WTC11 (cell line): ENCODE results near the gene LRRC27. TPM values are rescaled to one million over a fixed set of nuclear protein-coding genes. Genes with fewer than 3 reads are reported as not detected.

ENCODE experiments used
- ATAC-seq: fragments of 200-7000 bp; cut with Tn5 transposase; 2 replicates; pipeline ENCODE4 v1.10.0; 2021; ENCODE audit warnings: mild to moderate bottlenecking, moderate library complexity
- CTCF ChIA-PET: fragments of 300-600 bp; sonication (Branson Sonifier 250); formaldehyde crosslinking; loops from one replicate; lab custom pipeline; 2021; ENCODE audit warnings: antibody characterized with exemption; lab: Charles Lee
- POLR2A ChIA-PET: fragments of 350-600 bp; sonication (Branson Sonifier 250); formaldehyde crosslinking; loops from one replicate; lab custom pipeline; 2021; ENCODE audit warnings: antibody characterized with exemption; lab: Charles Lee
- DNase-seq: peaks from one replicate; pipeline ENCODE4 v3.0.0; 2021; ENCODE audit warnings: low spot score
- H3K27ac Mint-ChIP-seq: 2 replicates; pipeline ENCODE4 v1.8.0; 2021; ENCODE audit warnings: mixed read lengths
- H3K27me3 Mint-ChIP-seq: 2 replicates; pipeline ENCODE4 v1.8.0; 2021; ENCODE audit warnings: low read depth, mild to moderate bottlenecking, moderate library complexity, mixed read lengths
- H3K36me3 Mint-ChIP-seq: 2 replicates; pipeline ENCODE4 v1.8.0; 2021; ENCODE audit warnings: mixed read lengths
- H3K4me1 Mint-ChIP-seq: 2 replicates; pipeline ENCODE4 v1.8.0; 2022; ENCODE audit warnings: mixed read lengths
- H3K4me3 Mint-ChIP-seq: 2 replicates; pipeline ENCODE4 v1.8.0; 2021; ENCODE audit warnings: mild to moderate bottlenecking, moderate library complexity, mixed read lengths
- H3K9me3 Mint-ChIP-seq: 2 replicates; pipeline ENCODE4 v1.8.0; 2021; ENCODE audit warnings: mixed read lengths
- ARID4B ChIP-seq: sonication (generic); formaldehyde crosslinking; IDR thresholded peaks from 2 replicates; pipeline ENCODE4 v1.8.0; 2023; ENCODE audit warnings: missing genetic modification reagents, mild to moderate bottlenecking, borderline replicate concordance
- CBFB ChIP-seq: sonication (generic); formaldehyde crosslinking; IDR thresholded peaks from 2 replicates; pipeline ENCODE4 v1.8.1; 2022; ENCODE audit warnings: mild to moderate bottlenecking, low read depth, missing genetic modification reagents
- CREB1 ChIP-seq: sonication (generic); formaldehyde crosslinking; IDR thresholded peaks from 2 replicates; pipeline ENCODE4 v1.8.0; 2023; ENCODE audit warnings: mild to moderate bottlenecking, missing genetic modification reagents
- FOXJ3 ChIP-seq: sonication (generic); formaldehyde crosslinking; IDR thresholded peaks from 2 replicates; pipeline ENCODE4 v1.9.0; 2021; ENCODE audit warnings: missing genetic modification reagents, mild to moderate bottlenecking, borderline replicate concordance
- GRHL2 ChIP-seq: fragments of 250-450 bp; sonication (Bioruptor Pico); IDR thresholded peaks from 2 replicates; pipeline ENCODE4 v1.8.0; 2022; ENCODE audit warnings: mild to moderate bottlenecking, moderate library complexity; ENCODE audit not compliant: insufficient replicate concordance, severe bottlenecking
- GTF2I ChIP-seq: fragments of 250-450 bp; sonication (Bioruptor Pico); conservative IDR thresholded peaks from 2 replicates; pipeline ENCODE4 v1.4.0; 2021; ENCODE audit warnings: mild to moderate bottlenecking
- IRF1 ChIP-seq: sonication (generic); formaldehyde crosslinking; IDR thresholded peaks from 2 replicates; pipeline ENCODE4 v1.8.0; 2023; ENCODE audit warnings: missing genetic modification reagents
- MYBL2 ChIP-seq: sonication (generic); formaldehyde crosslinking; IDR thresholded peaks from 2 replicates; pipeline ENCODE4 v1.8.1; 2023; ENCODE audit warnings: mild to moderate bottlenecking, moderate library complexity, missing genetic modification reagents
- NR3C1 ChIP-seq: sonication (generic); formaldehyde crosslinking; conservative IDR thresholded peaks from 2 replicates; pipeline ENCODE4 v1.8.1; 2023; ENCODE audit warnings: low read depth, mild to moderate bottlenecking, missing genetic modification reagents
- RELA ChIP-seq: sonication (generic); formaldehyde crosslinking; IDR thresholded peaks from 2 replicates; pipeline ENCODE4 v1.8.1; 2022; ENCODE audit warnings: missing genetic modification reagents, mild to moderate bottlenecking, borderline replicate concordance
- SMAD3 ChIP-seq: sonication (generic); formaldehyde crosslinking; IDR thresholded peaks from 2 replicates; pipeline ENCODE4 v1.8.0; 2022; ENCODE audit warnings: missing genetic modification reagents, mild to moderate bottlenecking, borderline replicate concordance
- SOX15 ChIP-seq: fragments of 250-450 bp; sonication (Bioruptor Pico); IDR thresholded peaks from 2 replicates; pipeline ENCODE4 v1.9.0; 2021; ENCODE audit warnings: mild to moderate bottlenecking
- SP1 ChIP-seq: sonication (generic); formaldehyde crosslinking; conservative IDR thresholded peaks from 2 replicates; pipeline ENCODE4 v1.8.1; 2022; ENCODE audit warnings: missing genetic modification reagents
- ZNF281 ChIP-seq: sonication (generic); formaldehyde crosslinking; IDR thresholded peaks from 2 replicates; pipeline ENCODE4 v1.8.0; 2023; ENCODE audit warnings: mild to moderate bottlenecking, missing genetic modification reagents
- total RNA-seq: library from RNA; stranded (reverse); gene quantifications from 3 replicates; pipeline ENCODE4 v1.2.3, GENCODE V29; 2021
- TF ChIP-seq, protein P1 (sequence below): sonication (generic); formaldehyde crosslinking; IDR thresholded peaks from 2 replicates; pipeline ENCODE4 v1.8.1; 2022; ENCODE audit warnings: missing genetic modification reagents, borderline replicate concordance
- TF ChIP-seq, protein P2 (sequence below): sonication (generic); formaldehyde crosslinking; conservative IDR thresholded peaks from 2 replicates; pipeline ENCODE4 v1.8.1; 2023; ENCODE audit warnings: mild to moderate bottlenecking, low read depth, missing genetic modification reagents, moderate library complexity
- TF ChIP-seq, protein P3 (sequence below): fragments of 250-450 bp; sonication (Bioruptor Pico); IDR thresholded peaks from 2 replicates; pipeline ENCODE4 v1.8.0; 2021; ENCODE audit warnings: mild to moderate bottlenecking
- TF ChIP-seq, protein P4 (sequence below): sonication (generic); formaldehyde crosslinking; IDR thresholded peaks from 2 replicates; pipeline ENCODE4 v1.8.1; 2023; ENCODE audit warnings: mild to moderate bottlenecking, missing genetic modification reagents, borderline replicate concordance
- TF ChIP-seq, protein P5 (sequence below): sonication (generic); formaldehyde crosslinking; IDR thresholded peaks from 2 replicates; pipeline ENCODE4 v1.8.1; 2022; ENCODE audit warnings: mild to moderate bottlenecking, missing genetic modification reagents, moderate library complexity, borderline replicate concordance

Gene LRRC27
- total RNA-seq, 1 experiment from 2014 or later = 4.4 TPM

GRCh38 chr10:132313305-132313704, 18.7 kb upstream of the LRRC27 start:
- CTCF ChIA-PET = no interaction called here
- Mint-ChIP-seq H3K36me3 (no peaks in the 10 kb centered on the region; the same call in 1 of the 2 replicates), H3K4me3 (no peak overlapping the region), H3K4me1 (peaks cover 10% of the 10 kb centered on the region), H3K9me3 (peaks cover 14% of the 10 kb centered on the region), H3K27me3 (peaks cover 38% of the 10 kb centered on the region), H3K27ac (no peak overlapping the region)
- ATAC-seq (no peak), DNase-seq (no peak)
- POLR2A ChIA-PET = no interaction called here
- TF ChIP-seq, protein P1, sequence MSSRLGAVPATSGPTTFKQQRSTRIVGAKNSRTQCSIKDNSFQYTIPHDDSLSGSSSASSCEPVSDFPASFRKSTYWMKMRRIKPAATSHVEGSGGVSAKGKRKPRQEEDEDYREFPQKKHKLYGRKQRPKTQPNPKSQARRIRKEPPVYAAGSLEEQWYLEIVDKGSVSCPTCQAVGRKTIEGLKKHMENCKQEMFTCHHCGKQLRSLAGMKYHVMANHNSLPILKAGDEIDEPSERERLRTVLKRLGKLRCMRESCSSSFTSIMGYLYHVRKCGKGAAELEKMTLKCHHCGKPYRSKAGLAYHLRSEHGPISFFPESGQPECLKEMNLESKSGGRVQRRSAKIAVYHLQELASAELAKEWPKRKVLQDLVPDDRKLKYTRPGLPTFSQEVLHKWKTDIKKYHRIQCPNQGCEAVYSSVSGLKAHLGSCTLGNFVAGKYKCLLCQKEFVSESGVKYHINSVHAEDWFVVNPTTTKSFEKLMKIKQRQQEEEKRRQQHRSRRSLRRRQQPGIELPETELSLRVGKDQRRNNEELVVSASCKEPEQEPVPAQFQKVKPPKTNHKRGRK (CRISPR knock-in tag) = no peak
- TF ChIP-seq, protein P2, sequence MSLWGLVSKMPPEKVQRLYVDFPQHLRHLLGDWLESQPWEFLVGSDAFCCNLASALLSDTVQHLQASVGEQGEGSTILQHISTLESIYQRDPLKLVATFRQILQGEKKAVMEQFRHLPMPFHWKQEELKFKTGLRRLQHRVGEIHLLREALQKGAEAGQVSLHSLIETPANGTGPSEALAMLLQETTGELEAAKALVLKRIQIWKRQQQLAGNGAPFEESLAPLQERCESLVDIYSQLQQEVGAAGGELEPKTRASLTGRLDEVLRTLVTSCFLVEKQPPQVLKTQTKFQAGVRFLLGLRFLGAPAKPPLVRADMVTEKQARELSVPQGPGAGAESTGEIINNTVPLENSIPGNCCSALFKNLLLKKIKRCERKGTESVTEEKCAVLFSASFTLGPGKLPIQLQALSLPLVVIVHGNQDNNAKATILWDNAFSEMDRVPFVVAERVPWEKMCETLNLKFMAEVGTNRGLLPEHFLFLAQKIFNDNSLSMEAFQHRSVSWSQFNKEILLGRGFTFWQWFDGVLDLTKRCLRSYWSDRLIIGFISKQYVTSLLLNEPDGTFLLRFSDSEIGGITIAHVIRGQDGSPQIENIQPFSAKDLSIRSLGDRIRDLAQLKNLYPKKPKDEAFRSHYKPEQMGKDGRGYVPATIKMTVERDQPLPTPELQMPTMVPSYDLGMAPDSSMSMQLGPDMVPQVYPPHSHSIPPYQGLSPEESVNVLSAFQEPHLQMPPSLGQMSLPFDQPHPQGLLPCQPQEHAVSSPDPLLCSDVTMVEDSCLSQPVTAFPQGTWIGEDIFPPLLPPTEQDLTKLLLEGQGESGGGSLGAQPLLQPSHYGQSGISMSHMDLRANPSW = no peak
- no peak for TF ChIP-seq GTF2I (CRISPR knock-in tag)
- TF ChIP-seq, protein P3, sequence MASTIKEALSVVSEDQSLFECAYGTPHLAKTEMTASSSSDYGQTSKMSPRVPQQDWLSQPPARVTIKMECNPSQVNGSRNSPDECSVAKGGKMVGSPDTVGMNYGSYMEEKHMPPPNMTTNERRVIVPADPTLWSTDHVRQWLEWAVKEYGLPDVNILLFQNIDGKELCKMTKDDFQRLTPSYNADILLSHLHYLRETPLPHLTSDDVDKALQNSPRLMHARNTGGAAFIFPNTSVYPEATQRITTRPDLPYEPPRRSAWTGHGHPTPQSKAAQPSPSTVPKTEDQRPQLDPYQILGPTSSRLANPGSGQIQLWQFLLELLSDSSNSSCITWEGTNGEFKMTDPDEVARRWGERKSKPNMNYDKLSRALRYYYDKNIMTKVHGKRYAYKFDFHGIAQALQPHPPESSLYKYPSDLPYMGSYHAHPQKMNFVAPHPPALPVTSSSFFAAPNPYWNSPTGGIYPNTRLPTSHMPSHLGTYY (CRISPR knock-in tag) = no peak
- TF ChIP-seq, protein P4, sequence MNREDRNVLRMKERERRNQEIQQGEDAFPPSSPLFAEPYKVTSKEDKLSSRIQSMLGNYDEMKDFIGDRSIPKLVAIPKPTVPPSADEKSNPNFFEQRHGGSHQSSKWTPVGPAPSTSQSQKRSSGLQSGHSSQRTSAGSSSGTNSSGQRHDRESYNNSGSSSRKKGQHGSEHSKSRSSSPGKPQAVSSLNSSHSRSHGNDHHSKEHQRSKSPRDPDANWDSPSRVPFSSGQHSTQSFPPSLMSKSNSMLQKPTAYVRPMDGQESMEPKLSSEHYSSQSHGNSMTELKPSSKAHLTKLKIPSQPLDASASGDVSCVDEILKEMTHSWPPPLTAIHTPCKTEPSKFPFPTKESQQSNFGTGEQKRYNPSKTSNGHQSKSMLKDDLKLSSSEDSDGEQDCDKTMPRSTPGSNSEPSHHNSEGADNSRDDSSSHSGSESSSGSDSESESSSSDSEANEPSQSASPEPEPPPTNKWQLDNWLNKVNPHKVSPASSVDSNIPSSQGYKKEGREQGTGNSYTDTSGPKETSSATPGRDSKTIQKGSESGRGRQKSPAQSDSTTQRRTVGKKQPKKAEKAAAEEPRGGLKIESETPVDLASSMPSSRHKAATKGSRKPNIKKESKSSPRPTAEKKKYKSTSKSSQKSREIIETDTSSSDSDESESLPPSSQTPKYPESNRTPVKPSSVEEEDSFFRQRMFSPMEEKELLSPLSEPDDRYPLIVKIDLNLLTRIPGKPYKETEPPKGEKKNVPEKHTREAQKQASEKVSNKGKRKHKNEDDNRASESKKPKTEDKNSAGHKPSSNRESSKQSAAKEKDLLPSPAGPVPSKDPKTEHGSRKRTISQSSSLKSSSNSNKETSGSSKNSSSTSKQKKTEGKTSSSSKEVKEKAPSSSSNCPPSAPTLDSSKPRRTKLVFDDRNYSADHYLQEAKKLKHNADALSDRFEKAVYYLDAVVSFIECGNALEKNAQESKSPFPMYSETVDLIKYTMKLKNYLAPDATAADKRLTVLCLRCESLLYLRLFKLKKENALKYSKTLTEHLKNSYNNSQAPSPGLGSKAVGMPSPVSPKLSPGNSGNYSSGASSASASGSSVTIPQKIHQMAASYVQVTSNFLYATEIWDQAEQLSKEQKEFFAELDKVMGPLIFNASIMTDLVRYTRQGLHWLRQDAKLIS (CRISPR knock-in tag) = no peak
- TF ChIP-seq CBFB = no peak
- no peak for TF ChIP-seq ARID4B (CRISPR knock-in tag)
- no peak for TF ChIP-seq FOXJ3
- no peak for TF ChIP-seq MYBL2 (CRISPR knock-in tag)
- TF ChIP-seq SP1 (CRISPR knock-in tag) = no peak
- TF ChIP-seq, protein P5, sequence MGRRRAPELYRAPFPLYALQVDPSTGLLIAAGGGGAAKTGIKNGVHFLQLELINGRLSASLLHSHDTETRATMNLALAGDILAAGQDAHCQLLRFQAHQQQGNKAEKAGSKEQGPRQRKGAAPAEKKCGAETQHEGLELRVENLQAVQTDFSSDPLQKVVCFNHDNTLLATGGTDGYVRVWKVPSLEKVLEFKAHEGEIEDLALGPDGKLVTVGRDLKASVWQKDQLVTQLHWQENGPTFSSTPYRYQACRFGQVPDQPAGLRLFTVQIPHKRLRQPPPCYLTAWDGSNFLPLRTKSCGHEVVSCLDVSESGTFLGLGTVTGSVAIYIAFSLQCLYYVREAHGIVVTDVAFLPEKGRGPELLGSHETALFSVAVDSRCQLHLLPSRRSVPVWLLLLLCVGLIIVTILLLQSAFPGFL (CRISPR knock-in tag) = no peak
- TF ChIP-seq NR3C1 (CRISPR knock-in tag) = no peak
- no peak for TF ChIP-seq SMAD3
- TF ChIP-seq RELA (CRISPR knock-in tag) = no peak
- TF ChIP-seq CREB1 (CRISPR knock-in tag) = no peak
- no peak for TF ChIP-seq GRHL2
- no peak for TF ChIP-seq SOX15 (CRISPR knock-in tag)
- no peak for TF ChIP-seq ZNF281 (CRISPR knock-in tag)
- no peak for TF ChIP-seq IRF1 (CRISPR knock-in tag)
